OCI-LY1 (cell line): Measurements from ENCODE around the gene KCNK2.

Experiments used
- H2AFZ ChIP-seq: fragments of 200-600 bp; sonication (generic), shearing (Covaris generic); 2 replicates; pipeline ENCODE4 v1.6.0; 2014; ENCODE audit warnings: antibody characterized with exemption, mild to moderate bottlenecking, low read length
- H3F3A ChIP-seq: fragments of 200-600 bp; sonication (generic), shearing (Covaris generic); 2 replicates; pipeline ENCODE4 v1.6.0; 2014; ENCODE audit warnings: mild to moderate bottlenecking, antibody characterized with exemption, low read length, moderate library complexity; ENCODE audit not compliant: insufficient read depth
- H3K27ac ChIP-seq: fragments of 200-600 bp; sonication (generic); 2 replicates; pipeline ENCODE4 v1.5.1; 2014; ENCODE audit warnings: low read length, mixed run types, mild to moderate bottlenecking, low read depth; ENCODE audit not compliant: poor library complexity, severe bottlenecking
- H3K27me3 ChIP-seq: fragments of 200-600 bp; sonication (generic); 2 replicates; pipeline ENCODE4 v1.6.0; 2014; ENCODE audit warnings: antibody characterized with exemption, mild to moderate bottlenecking, low read length, moderate library complexity; ENCODE audit not compliant: insufficient read depth
- H3K36me3 ChIP-seq: fragments of 200-600 bp; sonication (generic); 2 replicates; pipeline ENCODE4 v1.6.1; 2014; ENCODE audit warnings: mild to moderate bottlenecking, antibody characterized with exemption, low read length, moderate library complexity, mixed read lengths; ENCODE audit not compliant: insufficient read depth
- H3K4me1 ChIP-seq: fragments of 200-600 bp; sonication (generic); 2 replicates; pipeline ENCODE4 v1.5.1; 2014; ENCODE audit warnings: mild to moderate bottlenecking, low read length, moderate library complexity; ENCODE audit not compliant: insufficient read depth, severe bottlenecking
- H3K4me2 ChIP-seq: fragments of 200-600 bp; sonication (generic), shearing (Covaris generic); 2 replicates; pipeline ENCODE4 v1.6.1; 2014; ENCODE audit warnings: low read length
- H3K4me3 ChIP-seq: fragments of 200-600 bp; sonication (generic); 2 replicates; pipeline ENCODE4 v1.5.1; 2014; ENCODE audit warnings: low read length, low read depth, mild to moderate bottlenecking, mixed read lengths; ENCODE audit not compliant: poor library complexity, severe bottlenecking
- H3K79me2 ChIP-seq: fragments of 200-600 bp; shearing (Covaris generic); 2 replicates; pipeline ENCODE4 v1.6.1; 2016; ENCODE audit warnings: mixed run types, low read length, mixed read lengths; ENCODE audit not compliant: insufficient read depth
- H3K9ac ChIP-seq: fragments of 200-600 bp; sonication (generic), shearing (Covaris generic); 2 replicates; pipeline ENCODE4 v1.6.1; 2014; ENCODE audit warnings: mild to moderate bottlenecking, low read length, mixed read lengths
- H3K9me2 ChIP-seq: fragments of 200-600 bp; sonication (generic), shearing (Covaris generic); 2 replicates; pipeline ENCODE4 v1.6.1; 2014; ENCODE audit warnings: low read depth, mild to moderate bottlenecking, low read length, mixed read lengths
- H3K9me3 ChIP-seq: fragments of 200-600 bp; shearing (Covaris generic); 2 replicates; pipeline ENCODE4 v1.6.1; 2014; ENCODE audit warnings: low read length, mixed read lengths
- H4K20me1 ChIP-seq: fragments of 200-600 bp; sonication (generic), shearing (Covaris generic); 2 replicates; pipeline ENCODE4 v1.6.0; 2016; ENCODE audit warnings: mild to moderate bottlenecking, low read length; ENCODE audit not compliant: insufficient read depth
- EZH2 ChIP-seq: fragments of 200-600 bp; sonication (generic), shearing (Covaris generic); IDR thresholded peaks from 2 replicates; pipeline ENCODE4 v1.8.0; 2017; ENCODE audit warnings: borderline replicate concordance, mixed run types, mild to moderate bottlenecking, antibody characterized with exemption, low read length, moderate library complexity, mixed read lengths
- TF ChIP-seq, protein P1 (sequence below): fragments of 200-600 bp; sonication (generic), shearing (Covaris generic); IDR thresholded peaks from 2 replicates; pipeline ENCODE4 v1.5.1; 2017; ENCODE audit warnings: mild to moderate bottlenecking, antibody characterized with exemption, low read length, moderate library complexity, mixed read lengths

KCNK2 gene

DNA sequence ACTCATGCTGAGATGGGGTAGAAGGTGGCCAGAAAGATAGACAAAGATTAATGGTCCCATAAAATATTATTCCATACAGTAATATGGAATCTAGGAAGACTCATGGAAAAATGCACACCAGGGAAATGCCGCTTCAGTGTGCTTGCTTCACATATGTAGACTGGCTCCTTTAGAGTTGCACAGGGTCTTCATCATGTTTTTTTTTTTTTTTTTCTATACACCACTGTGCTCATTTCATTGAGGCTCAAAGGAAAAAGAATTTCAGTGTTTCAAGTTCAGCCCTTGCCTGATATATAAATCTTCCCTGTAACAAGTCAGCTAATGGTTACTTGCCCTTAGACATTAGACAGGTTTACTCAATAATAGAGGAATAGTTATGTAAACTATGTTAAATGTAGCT lies 33.2 kb downstream of the KCNK2 start:
- no peak overlapping the region for H2AFZ ChIP-seq
- H3K9me2 ChIP-seq, result no peaks in the 10 kb centered on the region
- H3K9me3 ChIP-seq, result no peaks in the 10 kb centered on the region
- no peaks in the 10 kb centered on the region for H4K20me1 ChIP-seq
- no peak overlapping the region for H3K27ac ChIP-seq
- TF ChIP-seq, protein P1, sequence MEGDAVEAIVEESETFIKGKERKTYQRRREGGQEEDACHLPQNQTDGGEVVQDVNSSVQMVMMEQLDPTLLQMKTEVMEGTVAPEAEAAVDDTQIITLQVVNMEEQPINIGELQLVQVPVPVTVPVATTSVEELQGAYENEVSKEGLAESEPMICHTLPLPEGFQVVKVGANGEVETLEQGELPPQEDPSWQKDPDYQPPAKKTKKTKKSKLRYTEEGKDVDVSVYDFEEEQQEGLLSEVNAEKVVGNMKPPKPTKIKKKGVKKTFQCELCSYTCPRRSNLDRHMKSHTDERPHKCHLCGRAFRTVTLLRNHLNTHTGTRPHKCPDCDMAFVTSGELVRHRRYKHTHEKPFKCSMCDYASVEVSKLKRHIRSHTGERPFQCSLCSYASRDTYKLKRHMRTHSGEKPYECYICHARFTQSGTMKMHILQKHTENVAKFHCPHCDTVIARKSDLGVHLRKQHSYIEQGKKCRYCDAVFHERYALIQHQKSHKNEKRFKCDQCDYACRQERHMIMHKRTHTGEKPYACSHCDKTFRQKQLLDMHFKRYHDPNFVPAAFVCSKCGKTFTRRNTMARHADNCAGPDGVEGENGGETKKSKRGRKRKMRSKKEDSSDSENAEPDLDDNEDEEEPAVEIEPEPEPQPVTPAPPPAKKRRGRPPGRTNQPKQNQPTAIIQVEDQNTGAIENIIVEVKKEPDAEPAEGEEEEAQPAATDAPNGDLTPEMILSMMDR, result no peak
- no peak for TF ChIP-seq EZH2
- H3F3A ChIP-seq, result no peaks in the 10 kb centered on the region
- no peaks in the 10 kb centered on the region for H3K27me3 ChIP-seq
- H3K79me2 ChIP-seq, result no peaks in the 10 kb centered on the region
- no peak overlapping the region for H3K4me2 ChIP-seq
- no peaks in the 10 kb centered on the region for H3K4me1 ChIP-seq
- H3K9ac ChIP-seq, result no peak overlapping the region
- no peak overlapping the region for H3K4me3 ChIP-seq
- H3K36me3 ChIP-seq, result no peaks in the 10 kb centered on the region

DNA sequence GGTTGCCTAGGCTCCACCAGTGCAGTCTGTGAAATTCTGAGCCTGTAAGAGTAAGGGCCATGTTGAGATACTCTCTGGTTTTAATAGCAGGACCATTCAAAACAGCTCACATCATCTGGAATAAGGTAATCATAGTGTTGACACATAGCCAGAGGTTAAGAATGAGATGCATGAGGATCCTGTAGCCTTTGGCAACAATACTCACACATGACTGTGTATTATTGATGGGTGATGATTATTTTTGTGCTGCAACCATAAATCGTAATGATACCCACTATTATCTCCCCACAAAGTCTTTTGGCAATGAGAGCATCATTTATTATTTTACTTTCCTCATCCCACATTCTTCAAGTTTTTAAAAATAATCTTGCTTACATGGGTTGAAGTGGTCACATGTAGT lies 35.5 kb downstream of the KCNK2 start:
- H3F3A ChIP-seq, result no peaks in the 10 kb centered on the region
- no peak overlapping the region for H3K4me3 ChIP-seq
- no peaks in the 10 kb centered on the region for H3K79me2 ChIP-seq

DNA sequence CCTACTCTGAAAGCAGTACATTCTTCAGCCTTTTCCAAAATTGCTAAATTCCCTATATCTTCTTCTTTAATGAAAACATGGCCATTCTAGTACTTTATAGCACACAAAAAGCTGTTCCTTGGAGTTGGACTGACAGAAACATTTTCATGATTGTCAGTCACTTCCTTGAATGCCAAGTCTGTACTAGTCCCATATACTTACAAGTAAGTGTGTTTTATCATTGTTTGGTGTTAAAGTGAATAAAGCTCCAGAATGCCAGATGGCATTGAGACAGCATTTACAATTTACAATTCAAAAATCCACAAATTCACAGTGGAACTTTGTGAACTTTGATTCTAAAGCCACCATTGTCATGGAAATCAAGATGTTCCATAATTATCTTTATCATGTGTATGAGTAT lies 36.5 kb downstream of the KCNK2 start:
- no peaks in the 10 kb centered on the region for H3K36me3 ChIP-seq
- H3K79me2 ChIP-seq, result no peaks in the 10 kb centered on the region
- no peaks in the 10 kb centered on the region for H3K4me1 ChIP-seq
- no peaks in the 10 kb centered on the region for H3F3A ChIP-seq
- no peak overlapping the region for H3K27ac ChIP-seq
- no peak overlapping the region for H3K9ac ChIP-seq
- H3K9me2 ChIP-seq, result no peaks in the 10 kb centered on the region
- no peak for TF ChIP-seq EZH2
- TF ChIP-seq, protein P1, result no peak
- no peak overlapping the region for H3K4me2 ChIP-seq
- H2AFZ ChIP-seq, result no peak overlapping the region
- no peaks in the 10 kb centered on the region for H4K20me1 ChIP-seq
- H3K9me3 ChIP-seq, result no peaks in the 10 kb centered on the region
- no peak overlapping the region for H3K4me3 ChIP-seq
- no peaks in the 10 kb centered on the region for H3K27me3 ChIP-seq

More for the DNA sequence above, 35.5 kb downstream of the KCNK2 start:
- Histone ChIP-seq H3K9me2 (no peaks in the 10 kb centered on the region), H3K27ac (no peak overlapping the region), H3K4me2 (no peak overlapping the region), H3K9ac (no peak overlapping the region), H3K36me3 (no peaks in the 10 kb centered on the region), H3K4me1 (no peaks in the 10 kb centered on the region), H4K20me1 (no peaks in the 10 kb centered on the region), H3K27me3 (no peaks in the 10 kb centered on the region), H2AFZ (no peak overlapping the region), H3K9me3 (no peaks in the 10 kb centered on the region)
- TF ChIP-seq, protein P1, result no peak
- no peak for TF ChIP-seq EZH2
